Measurements from ENCODE around the gene ACTR1B.

Gene ACTR1B

DNA sequence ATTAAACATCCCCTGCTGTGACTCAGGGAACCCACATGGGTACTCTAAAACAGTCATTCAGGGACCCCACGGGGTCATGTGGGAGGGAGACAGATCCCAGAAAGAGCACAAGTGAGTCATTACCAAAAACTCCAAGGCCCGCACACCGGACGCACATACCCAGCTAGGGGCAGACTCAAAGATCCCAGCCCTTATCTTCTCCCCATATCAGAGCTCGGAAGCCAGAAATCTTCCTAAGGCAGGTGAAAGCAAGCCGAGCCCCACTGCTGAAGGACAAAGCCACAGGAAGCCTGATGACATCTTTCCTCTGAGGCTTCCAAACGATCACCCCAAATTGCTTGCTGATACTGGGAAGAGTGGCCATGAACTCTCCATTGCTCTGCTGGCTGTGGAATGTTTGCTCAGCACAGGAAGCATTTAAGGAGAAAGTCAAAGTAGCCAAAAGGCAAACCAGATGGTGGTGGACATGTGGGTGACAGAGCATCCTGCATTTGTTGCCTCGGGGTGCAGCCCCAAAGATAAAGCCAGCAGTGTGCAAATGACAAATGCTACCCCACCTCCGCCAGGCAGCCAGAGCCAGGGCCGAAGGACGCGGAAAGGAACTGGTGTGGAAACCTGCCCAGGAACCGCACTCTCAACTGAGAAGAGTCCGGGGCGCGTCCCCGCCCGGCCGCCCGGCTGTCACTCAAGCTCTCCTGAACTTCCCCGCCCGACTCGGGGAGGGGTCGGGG is 784 bp downstream of the ACTR1B start:
- Histone ChIP-seq H3K4me1 (ENCODE audit: insufficient read depth, insufficient read length) (peaks cover 3% of the 10 kb centered on the region), H3K27me3 (ENCODE audit: insufficient read depth, insufficient read length) (no peaks in the 10 kb centered on the region), H3K9me3 (ENCODE audit: insufficient read depth, low read length) (no peaks in the 10 kb centered on the region), H3K4me3 (ENCODE audit: insufficient read length, low read depth) (peak overlapping the region; percentile 75), H3K36me3 (ENCODE audit: insufficient read depth, insufficient read length, low read length) (peaks cover 39% of the 10 kb centered on the region), H3K9ac (ENCODE audit: insufficient read length, low read depth) (peak overlapping the region; percentile 81)
- no peak for DNase-seq (ENCODE audit: low read depth, low spot score)
- TF ChIP-seq SUZ12 (IDR thresholded peaks at IDR 0.05; ENCODE audit: extremely low read depth, insufficient read depth, insufficient read length), result no peak
- TF ChIP-seq YY1 (IDR thresholded peaks at IDR 0.05; ENCODE audit: insufficient read depth, insufficient read length), result no peak
- TF ChIP-seq ZNF274 (IDR thresholded peaks at IDR 0.05; ENCODE audit: low read depth, low read length), result no peak

DNA sequence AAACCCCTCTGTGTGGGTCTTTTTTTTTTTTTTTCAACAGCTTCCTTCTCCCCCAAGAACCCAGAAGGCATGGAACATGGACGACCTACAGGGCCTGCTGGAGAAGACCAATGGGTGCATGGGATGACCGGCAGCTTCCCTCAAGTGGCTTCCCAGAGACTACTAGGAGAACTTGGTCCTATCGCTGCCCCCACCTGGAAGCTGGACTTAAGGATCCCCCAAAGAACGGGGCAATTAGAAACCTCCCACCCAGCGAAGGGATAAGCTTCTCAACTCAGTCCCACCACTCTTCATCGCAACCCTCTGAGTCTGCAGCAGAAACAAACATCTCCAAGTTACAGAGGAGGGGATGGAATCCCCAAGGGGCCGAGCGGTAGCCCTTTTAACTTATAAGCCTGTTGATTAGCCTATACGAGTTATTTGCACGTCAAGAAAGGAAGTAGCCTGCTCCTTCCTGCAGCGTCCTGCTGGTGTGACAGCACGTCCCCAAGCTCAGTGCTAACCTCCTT is 1.4 kb downstream of the ACTR1B start:
- Histone ChIP-seq H3K9ac (ENCODE audit: insufficient read length, low read depth) (peak overlapping the region; percentile 81), H3K27me3 (ENCODE audit: insufficient read depth, insufficient read length) (no peaks in the 10 kb centered on the region), H3K36me3 (ENCODE audit: insufficient read depth, insufficient read length, low read length) (peaks cover 46% of the 10 kb centered on the region), H3K9me3 (ENCODE audit: insufficient read depth, low read length) (no peaks in the 10 kb centered on the region), H3K4me3 (ENCODE audit: insufficient read length, low read depth) (peak overlapping the region; percentile 75), H3K4me1 (ENCODE audit: insufficient read depth, insufficient read length) (peaks cover 3% of the 10 kb centered on the region)
- no peak for TF ChIP-seq ZNF274 (IDR thresholded peaks at IDR 0.05; ENCODE audit: low read depth, low read length)
- no peak for DNase-seq (ENCODE audit: low read depth, low spot score)

DNA sequence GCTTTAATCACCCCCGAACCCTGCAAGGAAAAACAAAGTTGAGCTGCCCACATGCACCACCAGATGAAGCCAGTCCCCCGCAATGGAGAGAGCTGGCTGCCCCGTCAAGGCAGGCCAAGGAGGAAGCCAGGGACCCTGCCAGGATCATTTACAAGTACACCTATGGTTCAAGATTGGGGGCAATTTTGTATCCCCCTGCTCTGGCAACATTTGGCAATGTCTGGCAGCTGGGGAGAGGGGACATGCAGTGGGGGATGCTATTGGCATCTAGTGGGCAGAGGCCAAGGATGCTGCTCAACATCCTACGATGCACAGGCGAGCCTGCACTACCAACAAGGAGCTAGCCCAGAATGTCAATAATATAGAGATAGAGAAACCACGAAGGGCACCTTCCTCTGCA is 1.9 kb downstream of the ACTR1B start:
- Histone ChIP-seq H3K4me1 (ENCODE audit: insufficient read depth, insufficient read length) (peaks cover 3% of the 10 kb centered on the region), H3K9ac (ENCODE audit: insufficient read length, low read depth) (no peak overlapping the region), H3K27me3 (ENCODE audit: insufficient read depth, insufficient read length) (no peaks in the 10 kb centered on the region), H3K4me3 (ENCODE audit: insufficient read length, low read depth) (no peak overlapping the region), H3K36me3 (ENCODE audit: insufficient read depth, insufficient read length, low read length) (peaks cover 51% of the 10 kb centered on the region), H3K9me3 (ENCODE audit: insufficient read depth, low read length) (no peaks in the 10 kb centered on the region)
- no peak for TF ChIP-seq SUZ12 (IDR thresholded peaks at IDR 0.05; ENCODE audit: extremely low read depth, insufficient read depth, insufficient read length)
- TF ChIP-seq ZNF274 (IDR thresholded peaks at IDR 0.05; ENCODE audit: low read depth, low read length), result no peak
- TF ChIP-seq YY1 (IDR thresholded peaks at IDR 0.05; ENCODE audit: insufficient read depth, insufficient read length), result no peak
- no peak for DNase-seq (ENCODE audit: low read depth, low spot score)

DNA sequence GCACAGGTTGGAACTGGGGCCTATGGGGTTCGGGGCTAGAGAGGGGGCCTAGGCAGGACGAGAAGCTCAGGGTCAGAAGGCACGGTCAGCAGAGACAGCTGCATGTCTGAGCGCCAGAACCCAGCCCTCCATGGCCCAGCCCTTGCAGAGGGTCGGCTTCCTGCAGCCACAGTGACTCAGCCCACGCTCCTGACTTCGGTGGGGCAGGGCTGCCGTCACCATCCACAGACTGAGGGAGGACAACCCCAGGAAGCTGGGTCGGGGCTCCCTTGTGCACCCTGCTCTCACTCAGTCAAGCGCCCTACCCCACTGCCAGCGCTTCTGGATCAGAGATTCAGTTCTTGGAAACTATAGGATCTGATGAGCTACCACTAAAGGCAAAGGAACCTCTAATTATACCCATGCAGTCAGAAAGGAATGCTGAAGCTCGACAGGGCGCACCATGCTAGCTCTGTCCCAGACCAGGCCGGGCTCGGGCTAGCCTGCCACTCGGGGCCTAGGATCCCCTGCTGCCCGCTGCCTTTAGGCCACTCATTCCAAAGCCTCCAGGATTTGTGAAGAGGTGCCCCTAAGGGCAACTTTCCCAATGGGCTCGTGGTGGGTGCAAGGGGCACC is 3.0 kb downstream of the ACTR1B start:
- H3K4me3 ChIP-seq (ENCODE audit: insufficient read length, low read depth), result no peak overlapping the region
- no peaks in the 10 kb centered on the region for H3K27me3 ChIP-seq (ENCODE audit: insufficient read depth, insufficient read length)
- no peaks in the 10 kb centered on the region for H3K9me3 ChIP-seq (ENCODE audit: insufficient read depth, low read length)
- TF ChIP-seq ZNF274 (IDR thresholded peaks at IDR 0.05; ENCODE audit: low read depth, low read length) (no peak), YY1 (IDR thresholded peaks at IDR 0.05; ENCODE audit: insufficient read depth, insufficient read length) (no peak), SUZ12 (IDR thresholded peaks at IDR 0.05; ENCODE audit: extremely low read depth, insufficient read depth, insufficient read length) (no peak)
- H3K4me1 ChIP-seq (ENCODE audit: insufficient read depth, insufficient read length), result peaks cover 3% of the 10 kb centered on the region
- peak overlapping the region; percentile 47 for H3K9ac ChIP-seq (ENCODE audit: insufficient read length, low read depth)
- no peak for DNase-seq (ENCODE audit: low read depth, low spot score)
- peaks cover 61% of the 10 kb centered on the region for H3K36me3 ChIP-seq (ENCODE audit: insufficient read depth, insufficient read length, low read length)

DNA sequence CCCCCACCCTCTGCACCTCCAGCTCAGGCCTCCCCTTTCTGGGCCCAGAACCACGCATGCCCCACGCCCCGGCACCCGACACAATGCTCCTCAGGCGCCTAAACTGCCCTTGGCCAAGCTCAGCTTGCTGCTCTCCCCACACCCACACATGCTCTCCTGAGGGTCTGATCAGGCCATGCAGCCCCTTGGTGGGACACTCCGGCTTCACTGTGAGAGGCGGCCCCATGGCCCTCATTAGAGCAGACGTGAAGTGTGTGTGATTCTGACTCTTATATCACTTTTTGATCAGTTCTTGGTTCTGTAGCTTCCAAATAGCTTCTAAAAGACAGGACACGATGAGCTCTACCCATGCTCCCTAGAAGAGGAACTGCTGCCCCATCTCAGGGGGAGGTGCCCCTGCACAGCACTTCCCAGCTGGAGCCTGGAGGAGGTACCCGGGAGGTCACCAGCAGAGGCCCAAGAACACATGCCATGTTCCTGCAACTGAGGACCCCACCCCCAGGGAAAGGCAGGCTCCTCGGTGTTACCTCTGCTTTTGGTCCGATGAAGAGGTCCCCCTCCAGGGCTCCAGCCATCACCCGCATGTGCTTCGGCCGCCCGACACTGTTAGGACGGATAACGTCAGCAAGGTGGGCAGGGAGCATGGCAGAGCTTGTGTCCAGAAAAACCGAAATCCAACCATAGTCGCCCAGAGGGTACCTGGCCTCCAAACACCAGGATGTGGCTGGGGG is 3.6 kb downstream of the ACTR1B start:
- Histone ChIP-seq H3K9ac (ENCODE audit: insufficient read length, low read depth) (peak overlapping the region; percentile 6), H3K4me3 (ENCODE audit: insufficient read length, low read depth) (no peak overlapping the region), H3K36me3 (ENCODE audit: insufficient read depth, insufficient read length, low read length) (peaks cover 68% of the 10 kb centered on the region), H3K4me1 (ENCODE audit: insufficient read depth, insufficient read length) (peaks cover 3% of the 10 kb centered on the region), H3K9me3 (ENCODE audit: insufficient read depth, low read length) (no peaks in the 10 kb centered on the region), H3K27me3 (ENCODE audit: insufficient read depth, insufficient read length) (no peaks in the 10 kb centered on the region)
- no peak for TF ChIP-seq YY1 (IDR thresholded peaks at IDR 0.05; ENCODE audit: insufficient read depth, insufficient read length)
- no peak for DNase-seq (ENCODE audit: low read depth, low spot score)

DNA sequence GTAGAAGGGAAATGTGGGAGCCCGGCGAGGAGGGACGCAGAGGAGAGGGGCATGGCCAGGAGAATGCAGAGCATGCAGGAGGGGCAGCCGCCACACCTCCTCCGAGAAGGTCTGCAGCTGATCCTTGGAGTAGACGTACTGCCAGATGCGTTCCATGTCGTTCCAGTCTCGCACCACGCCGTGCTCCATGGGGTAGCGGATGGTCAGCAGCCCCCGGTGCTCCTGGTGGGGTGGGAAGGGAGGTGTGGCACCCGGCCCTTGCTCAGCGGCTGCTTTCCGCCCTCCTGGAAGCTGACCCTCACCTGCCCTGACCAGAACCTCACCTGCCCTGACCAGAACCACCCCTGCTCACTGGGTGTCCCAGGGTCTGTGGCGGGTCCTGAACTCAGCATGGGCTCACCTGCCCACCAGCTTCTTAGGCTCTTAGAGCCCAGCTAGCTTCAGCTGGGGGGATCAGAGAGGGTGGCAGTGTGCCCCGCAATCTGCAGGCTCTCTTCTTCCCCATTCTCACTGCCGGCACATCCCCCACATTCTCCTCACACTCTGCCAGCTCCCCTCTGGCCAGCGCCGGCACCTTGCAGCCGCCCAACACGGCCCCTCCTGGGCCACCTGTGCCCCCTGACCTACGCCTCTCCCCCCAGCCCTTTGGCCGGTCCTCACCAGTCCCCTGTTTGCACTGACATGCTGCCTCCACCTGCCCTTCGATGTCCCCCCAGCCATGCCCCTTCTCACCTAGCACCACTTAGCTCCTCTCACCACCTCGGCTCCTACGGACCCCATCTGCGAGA is 4.4 kb downstream of the ACTR1B start:
- no peak for TF ChIP-seq ZNF274 (IDR thresholded peaks at IDR 0.05; ENCODE audit: low read depth, low read length)
- TF ChIP-seq SUZ12 (IDR thresholded peaks at IDR 0.05; ENCODE audit: extremely low read depth, insufficient read depth, insufficient read length), result no peak
- TF ChIP-seq YY1 (IDR thresholded peaks at IDR 0.05; ENCODE audit: insufficient read depth, insufficient read length), result no peak
- Histone ChIP-seq H3K4me3 (ENCODE audit: insufficient read length, low read depth) (no peak overlapping the region), H3K9me3 (ENCODE audit: insufficient read depth, low read length) (peaks cover 3% of the 10 kb centered on the region; the same call in 1 of the 2 replicates), H3K4me1 (ENCODE audit: insufficient read depth, insufficient read length) (peaks cover 3% of the 10 kb centered on the region), H3K9ac (ENCODE audit: insufficient read length, low read depth) (no peak overlapping the region), H3K36me3 (ENCODE audit: insufficient read depth, insufficient read length, low read length) (peaks cover 76% of the 10 kb centered on the region), H3K27me3 (ENCODE audit: insufficient read depth, insufficient read length) (no peaks in the 10 kb centered on the region)
- no peak for DNase-seq (ENCODE audit: low read depth, low spot score)

Measured in NT2/D1 (cell line).